Measurements from ENCODE around the gene ALPL.
"Not testable (repeated sequence)": the region's sequence is repeated elsewhere in the genome, so short reads cannot be mapped to it uniquely, and the experiment has no call there.

ALPL gene

GRCh38 chr1:21563971-21564370 is 54.7 kb downstream of the ALPL start:
- Histone ChIP-seq H3K27me3 (ENCODE audit: insufficient read depth, low read depth, severe bottlenecking) (no peaks in the 10 kb centered on the region), H3K9me3 (ENCODE audit: severe bottlenecking) (no peaks in the 10 kb centered on the region), H3K36me3 (no peaks in the 10 kb centered on the region), H3K4me3 (ENCODE audit: low read depth, low read length) (no peak overlapping the region), H3K27ac (no peak overlapping the region)
- DNase-seq, result no peak
- TF ChIP-seq, protein P1, sequence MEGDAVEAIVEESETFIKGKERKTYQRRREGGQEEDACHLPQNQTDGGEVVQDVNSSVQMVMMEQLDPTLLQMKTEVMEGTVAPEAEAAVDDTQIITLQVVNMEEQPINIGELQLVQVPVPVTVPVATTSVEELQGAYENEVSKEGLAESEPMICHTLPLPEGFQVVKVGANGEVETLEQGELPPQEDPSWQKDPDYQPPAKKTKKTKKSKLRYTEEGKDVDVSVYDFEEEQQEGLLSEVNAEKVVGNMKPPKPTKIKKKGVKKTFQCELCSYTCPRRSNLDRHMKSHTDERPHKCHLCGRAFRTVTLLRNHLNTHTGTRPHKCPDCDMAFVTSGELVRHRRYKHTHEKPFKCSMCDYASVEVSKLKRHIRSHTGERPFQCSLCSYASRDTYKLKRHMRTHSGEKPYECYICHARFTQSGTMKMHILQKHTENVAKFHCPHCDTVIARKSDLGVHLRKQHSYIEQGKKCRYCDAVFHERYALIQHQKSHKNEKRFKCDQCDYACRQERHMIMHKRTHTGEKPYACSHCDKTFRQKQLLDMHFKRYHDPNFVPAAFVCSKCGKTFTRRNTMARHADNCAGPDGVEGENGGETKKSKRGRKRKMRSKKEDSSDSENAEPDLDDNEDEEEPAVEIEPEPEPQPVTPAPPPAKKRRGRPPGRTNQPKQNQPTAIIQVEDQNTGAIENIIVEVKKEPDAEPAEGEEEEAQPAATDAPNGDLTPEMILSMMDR (IDR thresholded peaks at IDR 0.05; ENCODE audit: low read depth, low read length), result no peak

- TF ChIP-seq, protein P1 (IDR thresholded peaks at IDR 0.05; ENCODE audit: low read depth, low read length), result no peak
- no peak for DNase-seq
- Histone ChIP-seq H3K4me3 (ENCODE audit: low read depth, low read length) (no peak overlapping the region), H3K27me3 (ENCODE audit: insufficient read depth, low read depth, severe bottlenecking) (no peaks in the 10 kb centered on the region), H3K36me3 (no peaks in the 10 kb centered on the region), H3K9me3 (ENCODE audit: severe bottlenecking) (no peaks in the 10 kb centered on the region), H3K27ac (no peak overlapping the region)
Observed at GRCh38 chr1:21564521-21565095, 55.4 kb downstream of the ALPL start.

- H3K27me3 ChIP-seq (ENCODE audit: insufficient read depth, low read depth, severe bottlenecking), result no peaks in the 10 kb centered on the region
- no peaks in the 10 kb centered on the region for H3K36me3 ChIP-seq
- TF ChIP-seq, protein P1 (IDR thresholded peaks at IDR 0.05; ENCODE audit: low read depth, low read length), result no peak
- H3K4me3 ChIP-seq (ENCODE audit: low read depth, low read length), result no peak overlapping the region
- no peak overlapping the region for H3K27ac ChIP-seq
- no peaks in the 10 kb centered on the region for H3K9me3 ChIP-seq (ENCODE audit: severe bottlenecking)
- DNase-seq, result no peak
Observed at GRCh38 chr1:21565285-21565684, 56.1 kb downstream of the ALPL start.

DNA sequence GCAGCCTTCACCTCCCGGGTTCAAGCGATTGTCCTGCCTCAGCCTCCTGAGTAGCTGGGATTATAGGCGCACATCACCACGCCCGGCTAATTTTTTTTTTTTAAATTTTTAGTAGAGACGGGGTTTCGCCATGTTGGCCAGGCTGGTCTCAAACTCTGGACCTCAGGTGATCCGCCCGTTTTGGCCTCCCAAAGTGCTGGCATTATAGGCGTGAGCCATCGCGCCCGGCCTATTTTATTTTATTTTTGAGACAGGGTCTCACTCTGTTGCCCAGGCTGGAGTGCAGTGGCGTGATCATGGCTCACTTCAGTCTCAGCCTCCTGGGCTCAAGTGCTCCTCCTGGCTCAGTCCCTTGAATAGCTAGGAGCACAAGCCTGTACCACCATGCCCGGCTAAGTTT is 57.1 kb downstream of the ALPL start:
- not testable (repeated sequence) for H3K36me3 ChIP-seq; H3K27ac ChIP-seq; H3K9me3 ChIP-seq (ENCODE audit: severe bottlenecking); DNase-seq; H3K4me3 ChIP-seq (ENCODE audit: low read depth, low read length); H3K27me3 ChIP-seq (ENCODE audit: insufficient read depth, low read depth, severe bottlenecking)

DNA sequence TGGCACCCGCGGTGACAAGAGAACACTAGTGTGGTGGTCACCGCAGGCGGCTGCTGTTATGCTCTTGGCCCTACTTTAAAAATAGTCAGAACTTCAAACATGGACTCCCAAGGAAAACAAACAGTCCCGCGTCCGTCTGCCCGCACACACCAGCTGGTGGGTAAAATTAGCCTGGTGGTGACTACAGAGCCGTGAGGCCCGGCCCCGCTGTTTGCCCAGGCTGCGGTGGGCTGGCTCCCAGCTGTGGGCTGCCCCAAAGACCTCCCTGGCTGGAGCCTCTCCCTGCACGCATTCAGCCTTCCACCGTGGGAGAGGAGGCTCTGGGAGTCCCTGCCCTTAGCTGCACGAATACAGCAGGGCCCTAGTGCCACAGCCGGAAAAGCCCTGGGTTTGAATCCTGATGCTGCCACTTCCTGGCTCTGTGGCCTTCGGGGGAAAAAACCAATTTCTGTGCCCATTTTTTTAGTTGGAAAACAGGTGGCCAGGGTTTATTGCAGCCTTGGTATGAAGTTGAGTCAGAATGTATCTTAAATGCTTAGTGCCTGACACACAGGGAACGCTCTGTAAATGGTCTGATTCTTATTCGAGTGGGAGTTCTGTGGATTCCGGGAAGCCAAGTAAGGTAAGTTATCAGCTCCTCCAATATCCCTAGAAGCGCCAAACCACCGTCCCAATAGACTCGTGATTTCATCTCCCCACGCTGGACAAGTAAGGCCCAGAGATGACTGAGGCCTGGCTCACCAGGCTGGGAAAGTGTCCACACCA is 58.2 kb downstream of the ALPL start:
- Histone ChIP-seq H3K9me3 (ENCODE audit: severe bottlenecking) (no peaks in the 10 kb centered on the region), H3K4me3 (ENCODE audit: low read depth, low read length) (no peak overlapping the region), H3K27ac (peak overlapping the region; percentile 43; the same call in 1 of the 2 replicates), H3K36me3 (no peaks in the 10 kb centered on the region), H3K27me3 (ENCODE audit: insufficient read depth, low read depth, severe bottlenecking) (no peaks in the 10 kb centered on the region)
- DNase-seq, result no peak
- TF ChIP-seq, protein P1 (IDR thresholded peaks at IDR 0.05; ENCODE audit: low read depth, low read length), result no peak

DNA sequence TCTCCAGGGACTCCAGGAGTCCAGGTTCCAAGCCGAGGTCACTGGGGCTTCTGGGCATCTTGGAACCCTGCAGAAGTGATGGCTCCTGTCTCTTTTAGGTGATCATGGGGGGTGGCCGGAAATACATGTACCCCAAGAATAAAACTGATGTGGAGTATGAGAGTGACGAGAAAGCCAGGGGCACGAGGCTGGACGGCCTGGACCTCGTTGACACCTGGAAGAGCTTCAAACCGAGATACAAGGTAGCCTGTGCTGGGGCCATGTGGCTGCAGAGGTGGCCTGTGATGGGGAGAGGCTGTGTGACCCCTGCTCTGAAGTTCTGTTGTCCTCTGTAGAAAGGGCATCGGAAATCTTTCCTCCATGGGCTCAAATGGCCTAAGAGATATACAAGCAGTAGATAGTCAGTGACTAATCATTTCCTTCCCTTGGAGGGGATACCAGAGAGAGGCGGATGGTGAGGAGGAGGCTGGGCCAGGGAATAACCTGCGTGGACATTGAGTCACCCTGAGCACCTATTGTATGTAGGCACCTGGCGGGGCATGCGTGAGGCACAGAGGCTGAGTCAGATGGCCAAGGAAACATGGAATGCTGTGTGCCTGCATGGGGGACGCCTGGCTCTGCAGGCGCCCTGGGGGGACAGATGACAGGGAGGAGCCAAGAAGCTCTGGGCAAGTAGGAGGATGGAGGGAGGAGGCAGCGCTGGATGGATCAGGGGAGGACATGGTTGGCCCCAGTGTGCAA is 59.0 kb downstream of the ALPL start:
- Histone ChIP-seq H3K27ac (peak overlapping the region; percentile 43), H3K9me3 (ENCODE audit: severe bottlenecking) (no peaks in the 10 kb centered on the region), H3K36me3 (no peaks in the 10 kb centered on the region), H3K4me3 (ENCODE audit: low read depth, low read length) (no peak overlapping the region), H3K27me3 (ENCODE audit: insufficient read depth, low read depth, severe bottlenecking) (no peaks in the 10 kb centered on the region)
- TF ChIP-seq, protein P1 (IDR thresholded peaks at IDR 0.05; ENCODE audit: low read depth, low read length), result no peak
- peak; percentile 68 for DNase-seq
